HG03521 (cell line): ENCODE measurements around the gene AFF4.
A peak's percentile ranks its signal among the peaks of the same experiment; 100 is the strongest.

Experiments used
- ATAC-seq: cut with Tn5 transposase; IDR thresholded peaks from one replicate; pipeline ENCODE4 v1.9.1; 2021; ENCODE audit warnings: mild to moderate bottlenecking, moderate library complexity; ENCODE audit not compliant: unreplicated experiment

The AFF4 gene

DNA sequence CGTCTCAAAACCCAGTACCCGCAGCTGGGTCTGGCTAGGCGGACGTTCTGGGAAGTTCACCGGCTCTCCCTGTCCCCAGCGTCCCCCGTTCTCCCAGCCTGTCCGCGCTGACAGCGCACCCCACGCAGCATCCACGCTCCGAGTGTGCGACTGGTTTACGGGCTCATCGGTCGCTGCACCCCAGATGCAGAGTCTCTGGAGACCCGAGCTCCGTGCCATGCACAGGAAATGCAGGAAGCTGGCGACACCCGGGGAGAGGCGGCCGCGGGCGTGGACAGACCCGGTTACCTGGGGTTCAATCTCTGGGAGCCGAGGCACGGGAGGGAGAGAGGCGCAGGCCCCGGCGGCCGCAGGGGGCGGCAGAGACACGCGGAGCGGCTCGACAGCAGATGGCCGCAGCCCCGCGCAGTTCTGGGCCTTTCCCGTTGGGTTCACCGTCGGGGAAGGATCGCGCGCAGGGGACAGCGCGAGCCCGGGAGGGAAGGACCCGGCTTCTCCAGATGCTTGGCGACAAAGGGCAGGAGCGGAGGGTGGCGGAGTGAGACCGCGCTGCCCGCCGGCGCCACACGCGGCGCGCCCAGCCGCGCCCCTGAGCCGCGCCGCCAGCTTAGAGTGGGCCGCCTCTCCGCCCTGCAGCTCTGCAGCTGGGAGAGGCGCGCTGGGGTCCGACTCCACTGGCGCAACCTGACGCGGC, 133.5 kb downstream of the AFF4 start:
- ATAC-seq, result peak; percentile 63

GRCh38 chr5:132828846-132829494, 134.5 kb downstream of the AFF4 start:
- ATAC-seq, result no peak

DNA sequence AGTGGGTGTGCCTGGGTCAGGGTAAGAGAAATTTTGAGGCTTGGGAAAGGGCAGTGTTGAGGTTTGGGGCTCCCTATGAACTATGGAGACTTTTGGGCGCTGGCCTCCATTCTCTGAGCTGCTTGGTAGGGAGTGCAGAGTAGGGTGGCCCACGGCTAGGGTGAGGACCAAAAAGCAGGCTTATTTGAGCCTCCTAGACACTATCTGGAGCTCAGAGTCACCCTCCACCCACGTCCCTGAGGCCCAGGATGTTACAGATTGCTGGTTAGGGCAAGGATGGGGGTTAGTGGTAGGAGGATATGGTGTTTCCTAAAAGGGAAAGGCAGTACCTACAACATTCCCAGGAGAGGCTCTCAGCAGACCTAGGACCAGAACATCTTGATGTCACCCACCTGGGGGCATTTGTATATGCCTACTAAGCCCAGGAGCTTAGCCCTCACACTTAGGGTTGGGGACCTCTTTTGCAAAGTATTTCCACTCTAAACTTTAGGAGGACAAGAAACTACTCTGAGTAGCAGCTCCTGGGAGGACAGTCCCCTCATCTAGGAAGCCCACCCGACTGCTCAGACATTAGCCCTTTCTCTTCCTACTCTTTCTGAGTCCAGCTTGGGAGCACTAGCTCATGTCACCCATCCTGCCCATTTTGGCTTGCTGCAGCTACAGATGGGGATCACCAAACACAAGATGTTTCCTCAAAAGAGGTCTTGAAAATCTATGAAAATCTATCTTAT, 135.3 kb downstream of the AFF4 start:
- ATAC-seq, result no peak

DNA sequence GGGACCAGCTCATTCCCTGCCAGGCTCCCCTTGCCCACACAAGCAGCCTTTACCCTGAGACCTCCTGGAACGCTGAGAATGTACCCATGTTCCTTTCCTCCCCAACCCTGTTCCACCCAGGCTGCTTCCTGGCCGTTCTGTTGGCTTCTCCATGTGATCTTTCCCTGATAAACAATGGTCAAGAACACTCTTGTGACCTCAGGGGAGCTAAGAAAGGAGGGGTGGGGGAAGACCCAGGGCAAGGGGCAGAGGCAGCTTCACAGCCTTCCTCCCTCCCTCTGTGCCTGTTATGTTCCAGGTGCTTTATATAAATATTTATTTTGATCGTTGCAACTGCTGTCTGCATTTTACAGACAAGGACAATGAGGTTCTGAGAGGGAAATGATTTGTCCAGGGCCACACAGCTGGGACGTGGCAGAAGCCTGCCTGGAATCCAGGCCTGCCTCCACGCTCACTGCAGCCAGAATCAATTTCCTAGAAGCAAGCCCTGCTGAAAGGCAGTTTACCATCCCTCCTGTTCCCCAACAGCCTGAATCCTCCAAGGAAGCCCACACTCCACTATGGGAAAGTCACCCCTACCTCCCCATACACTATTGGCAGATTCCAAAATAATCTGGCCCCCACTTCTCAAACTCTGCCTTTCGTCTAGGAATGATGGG, 136.9 kb downstream of the AFF4 start:
- no peak for ATAC-seq

GRCh38 chr5:132825834-132826391, 137.5 kb downstream of the AFF4 start:
- ATAC-seq, result no peak
